NT2/D1 (cell line): ENCODE data around the gene ATF5.
"Not testable (repeated sequence)": the region's sequence is repeated elsewhere in the genome, so short reads cannot be mapped to it uniquely, and the experiment has no call there.

Experiments used
- DNase-seq: peaks from one replicate; pipeline ENCODE4 v3.0.0-alpha.2; 2011; ENCODE audit warnings: low read depth, low spot score
- H3K27me3 ChIP-seq: 2 replicates; pipeline ENCODE4 v1.6.0; 2011; ENCODE audit warnings: mild to moderate bottlenecking; ENCODE audit not compliant: insufficient read length, insufficient read depth
- H3K36me3 ChIP-seq: 2 replicates; pipeline ENCODE4 v1.6.1; 2011; ENCODE audit warnings: mild to moderate bottlenecking, low read length, mixed read lengths; ENCODE audit not compliant: insufficient read depth, insufficient read length
- H3K4me1 ChIP-seq: 2 replicates; pipeline ENCODE4 v1.5.1; 2011; ENCODE audit not compliant: insufficient read depth, insufficient read length
- H3K4me3 ChIP-seq: 2 replicates; pipeline ENCODE4 v1.5.1; 2011; ENCODE audit warnings: low read depth; ENCODE audit not compliant: insufficient read length
- H3K9ac ChIP-seq: 2 replicates; pipeline ENCODE4 v1.6.0; 2011; ENCODE audit warnings: low read depth; ENCODE audit not compliant: insufficient read length
- H3K9me3 ChIP-seq: 2 replicates; pipeline ENCODE4 v1.5.1; 2011; ENCODE audit warnings: mild to moderate bottlenecking, low read length; ENCODE audit not compliant: insufficient read depth
- SUZ12 ChIP-seq: IDR thresholded peaks from 2 replicates; pipeline ENCODE4 v1.6.1; 2011; ENCODE audit not compliant: insufficient read length, insufficient read depth; ENCODE audit errors: extremely low read depth
- YY1 ChIP-seq: IDR thresholded peaks from 2 replicates; pipeline ENCODE4 v1.6.1; 2011; ENCODE audit not compliant: insufficient read length, insufficient read depth
- ZNF274 ChIP-seq: IDR thresholded peaks from 2 replicates; pipeline ENCODE4 v1.6.1; 2011; ENCODE audit warnings: mild to moderate bottlenecking, low read depth, low read length

The ATF5 gene

GRCh38 chr19:49953416-49953815 is 24.4 kb downstream of the ATF5 start:
- peaks cover 7% of the 10 kb centered on the region for H3K4me1 ChIP-seq
- no peak overlapping the region for H3K4me3 ChIP-seq
- no peak for TF ChIP-seq SUZ12
- no peak for TF ChIP-seq ZNF274
- TF ChIP-seq YY1: no peak
- DNase-seq: no peak
- H3K9me3 ChIP-seq: no peaks in the 10 kb centered on the region
- H3K36me3 ChIP-seq: no peaks in the 10 kb centered on the region
- no peak overlapping the region for H3K9ac ChIP-seq
- no peaks in the 10 kb centered on the region for H3K27me3 ChIP-seq

GRCh38 chr19:49954092-49954829 is 25.3 kb downstream of the ATF5 start:
- no peak overlapping the region for H3K9ac ChIP-seq
- no peak overlapping the region for H3K4me3 ChIP-seq
- TF ChIP-seq SUZ12 (no peak), ZNF274 (no peak), YY1 (no peak)

DNA sequence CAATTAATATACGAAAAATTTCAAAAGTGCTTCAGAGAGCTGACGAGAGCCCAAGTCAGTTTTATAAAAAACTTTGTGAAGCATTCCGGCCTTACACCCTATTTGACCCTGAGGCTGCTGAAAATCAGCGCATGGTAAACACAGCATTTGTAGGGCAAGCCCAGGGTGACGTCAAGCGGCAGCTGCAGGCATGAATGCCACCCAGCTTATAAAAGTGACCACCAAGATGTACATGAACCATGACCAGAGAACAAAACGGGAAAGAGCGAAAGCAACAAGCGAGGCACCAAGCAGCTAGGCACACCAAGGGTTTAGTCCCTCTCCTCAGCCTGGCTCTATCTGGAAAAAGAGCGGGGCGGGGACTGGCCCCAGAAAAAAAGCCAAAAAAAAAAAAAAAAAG is 25.9 kb downstream of the ATF5 start:
- no peak for DNase-seq
- Histone ChIP-seq H3K4me3 (no peak overlapping the region), H3K9ac (no peak overlapping the region), H3K4me1 (peaks cover 7% of the 10 kb centered on the region), H3K9me3 (no peaks in the 10 kb centered on the region), H3K27me3 (no peaks in the 10 kb centered on the region), H3K36me3 (no peaks in the 10 kb centered on the region)
- TF ChIP-seq YY1 (no peak), SUZ12 (no peak), ZNF274 (no peak)

More at GRCh38 chr19:49954092-49954829, 25.3 kb downstream of the ATF5 start:
- Histone ChIP-seq H3K4me1 (peaks cover 7% of the 10 kb centered on the region), H3K27me3 (no peaks in the 10 kb centered on the region), H3K9me3 (no peaks in the 10 kb centered on the region), H3K36me3 (no peaks in the 10 kb centered on the region)
- DNase-seq: no peak

GRCh38 chr19:49956115-49956495 is 27.1 kb downstream of the ATF5 start:
- Histone ChIP-seq H3K36me3 (no peaks in the 10 kb centered on the region), H3K9ac (no peak overlapping the region), H3K27me3 (no peaks in the 10 kb centered on the region), H3K4me3 (no peak overlapping the region), H3K9me3 (no peaks in the 10 kb centered on the region), H3K4me1 (peaks cover 7% of the 10 kb centered on the region)
- no peak for DNase-seq
- TF ChIP-seq SUZ12 (no peak), ZNF274 (no peak), YY1 (no peak)

GRCh38 chr19:49957262-49957915 is 28.4 kb downstream of the ATF5 start:
- no peaks in the 10 kb centered on the region for H3K9me3 ChIP-seq
- H3K4me3 ChIP-seq: no peak overlapping the region
- no peak overlapping the region for H3K9ac ChIP-seq
- no peaks in the 10 kb centered on the region for H3K27me3 ChIP-seq
- no peak for DNase-seq
- H3K4me1 ChIP-seq: peaks cover 4% of the 10 kb centered on the region
- H3K36me3 ChIP-seq: no peaks in the 10 kb centered on the region
- no peak for TF ChIP-seq SUZ12
- TF ChIP-seq ZNF274: no peak
- no peak for TF ChIP-seq YY1

DNA sequence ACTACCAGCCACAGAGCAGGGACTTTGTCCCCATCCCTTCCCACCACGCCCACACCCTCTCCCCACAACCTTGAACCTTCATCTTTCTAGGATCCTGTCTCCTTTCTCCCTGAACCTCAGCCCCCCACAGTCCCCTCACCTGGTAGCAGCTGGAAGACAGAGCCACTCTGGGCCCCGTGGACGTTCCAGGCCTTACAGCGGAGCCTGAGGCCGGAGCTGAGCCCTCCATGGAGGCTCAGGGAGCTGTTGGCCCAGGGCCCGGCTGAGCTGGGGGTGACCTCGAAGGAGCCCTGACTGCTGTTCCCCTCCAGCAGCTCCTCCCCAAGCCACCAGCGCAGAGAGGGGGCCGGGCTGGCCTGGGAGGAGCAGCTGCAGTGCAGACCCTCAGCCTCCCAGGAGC is 29.1 kb downstream of the ATF5 start:
- not testable (repeated sequence) for H3K9ac ChIP-seq, H3K4me1 ChIP-seq, H3K36me3 ChIP-seq, H3K4me3 ChIP-seq, DNase-seq, H3K27me3 ChIP-seq, H3K9me3 ChIP-seq

DNA sequence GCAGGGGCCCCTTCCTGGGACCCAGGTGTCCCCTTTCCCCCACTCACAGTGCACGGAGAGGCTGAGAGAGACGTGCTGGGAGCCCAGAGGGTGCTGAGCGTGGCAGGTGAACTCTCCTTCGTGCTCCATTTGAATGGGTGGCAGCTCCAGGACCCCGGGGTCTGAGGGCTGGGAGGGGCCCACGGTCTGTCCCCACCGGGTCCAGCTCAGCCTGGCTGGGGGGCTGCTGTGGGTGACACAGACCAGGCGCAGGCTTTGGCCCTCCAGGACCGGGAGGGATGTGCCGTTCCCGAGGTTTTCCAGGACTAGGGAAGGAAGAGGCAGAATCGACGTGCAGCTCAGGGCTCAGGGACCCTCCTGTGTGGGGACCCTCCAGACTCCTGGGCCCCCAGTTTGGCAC is 29.6 kb downstream of the ATF5 start:
- H3K4me3 ChIP-seq, H3K27me3 ChIP-seq, H3K9ac ChIP-seq: not testable (repeated sequence)

GRCh38 chr19:49959892-49960291 is 30.9 kb downstream of the ATF5 start:
- not testable (repeated sequence) for DNase-seq, H3K36me3 ChIP-seq, H3K9me3 ChIP-seq, H3K9ac ChIP-seq, H3K4me3 ChIP-seq, H3K4me1 ChIP-seq, H3K27me3 ChIP-seq

More for the DNA sequence above, 29.6 kb downstream of the ATF5 start:
- DNase-seq, H3K4me1 ChIP-seq, H3K36me3 ChIP-seq, H3K9me3 ChIP-seq: not testable (repeated sequence)

DNA sequence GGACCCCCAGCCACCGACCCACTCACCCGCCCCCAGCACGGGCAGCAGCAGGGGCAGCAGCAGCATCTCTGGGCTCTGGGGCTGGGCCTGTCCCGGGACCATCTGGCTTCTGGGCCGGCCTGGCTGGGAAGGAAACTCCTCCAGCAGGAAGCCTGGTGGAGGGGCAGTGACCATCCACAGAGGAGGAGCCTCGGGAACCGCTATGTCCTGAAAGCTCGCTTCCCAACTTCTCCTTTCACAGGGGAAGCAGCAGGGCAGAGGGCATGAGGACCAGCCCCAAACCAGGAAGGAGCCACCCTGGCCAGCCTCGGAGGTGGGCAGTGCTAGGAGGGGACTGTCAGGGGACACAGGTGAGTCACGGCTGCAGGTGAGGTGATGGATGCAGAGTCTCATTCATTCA is 32.0 kb downstream of the ATF5 start, which contains the start of gene SIGLEC11:
Gene SIGLEC11, minus strand, starts transcription at position 193 of the 400 bp plus-strand sequence. Its CDS starts 91 bp downstream, at position 102.
- H3K4me1 ChIP-seq, H3K9me3 ChIP-seq, H3K9ac ChIP-seq, H3K27me3 ChIP-seq, DNase-seq, H3K4me3 ChIP-seq, H3K36me3 ChIP-seq: not testable (repeated sequence)
